ENCODE results near the gene CIAO3. TPM values are rescaled to one million over a fixed set of nuclear protein-coding genes. Genes with fewer than 3 reads are reported as not detected.
"Not testable (repeated sequence)": the region's sequence is repeated elsewhere in the genome, so short reads cannot be mapped to it uniquely, and the experiment has no call there.

Gene CIAO3
- total RNA-seq, 2 experiments from 2014 or later, result 28.3 to 31.9 TPM

GRCh38 chr16:783404-784161 is 42.8 kb upstream of the CIAO3 start:
- Mint-ChIP-seq H3K4me1 (peaks cover 10% of the 10 kb centered on the region), H3K27me3 (no peaks in the 10 kb centered on the region), H3K27ac (no peak overlapping the region), H3K4me3 (no peak overlapping the region), H3K9me3 (ENCODE audit: low read depth) (no peaks in the 10 kb centered on the region), H3K36me3 (ENCODE audit: low read depth) (peaks cover 4% of the 10 kb centered on the region)
- ChIA-PET POLR2A (no interaction called here), CTCF (interaction anchor here (0.9 to 3.6 kb wide), 3 partner anchors 38 to 74 kb away, joined by 3 to 55 read pairs (median 6); partner anchors contain the start of gene METRN)
- intact Hi-C loops (cut with DNase I, micrococcal nuclease), result no loop called here
- no peak for ATAC-seq
- no peak for DNase-seq

- Mint-ChIP-seq H3K27ac (no peak overlapping the region), H3K4me3 (no peak overlapping the region), H3K36me3 (ENCODE audit: low read depth) (peaks cover 4% of the 10 kb centered on the region), H3K9me3 (ENCODE audit: low read depth) (no peaks in the 10 kb centered on the region), H3K27me3 (no peaks in the 10 kb centered on the region), H3K4me1 (peaks cover 10% of the 10 kb centered on the region)
- intact Hi-C loops (cut with DNase I, micrococcal nuclease), result no loop called here
- no peak for DNase-seq
- POLR2A ChIA-PET, result no interaction called here
- no peak for ATAC-seq
- CTCF ChIA-PET, result interaction anchor here (1.2 to 1.6 kb wide), 2 partner anchors 70 to 73 kb away, joined by 3 to 6 read pairs; no protein-coding TSS in a partner anchor
Observed at GRCh38 chr16:782766-783403, 42.1 kb upstream of the CIAO3 start.

- intact Hi-C loops (cut with DNase I, micrococcal nuclease), result no loop called here
- Mint-ChIP-seq H3K4me1 (peaks cover 8% of the 10 kb centered on the region), H3K9me3 (ENCODE audit: low read depth) (no peaks in the 10 kb centered on the region), H3K27me3 (no peaks in the 10 kb centered on the region), H3K27ac (no peak overlapping the region), H3K4me3 (no peak overlapping the region), H3K36me3 (ENCODE audit: low read depth) (peaks cover 4% of the 10 kb centered on the region)
- ATAC-seq (no peak), DNase-seq (no peak)
- ChIA-PET CTCF (interaction anchor here (1.2 kb wide), 1 partner anchor 69 kb away, joined by 3 read pairs; no protein-coding TSS in a partner anchor), POLR2A (interaction anchor here (0.6 kb wide), 1 partner anchor 131 kb away, joined by 3 read pairs; no protein-coding TSS in a partner anchor)
Observed at GRCh38 chr16:782258-782657, 41.5 kb upstream of the CIAO3 start.

GRCh38 chr16:781346-782010 is 40.7 kb upstream of the CIAO3 start:
- CTCF ChIA-PET, result interaction anchor here (0.6 to 1.4 kb wide), 4 partner anchors 16 to 69 kb away, joined by 3 to 4 read pairs (median 4); no protein-coding TSS in a partner anchor
- no peaks in the 10 kb centered on the region for H3K9me3 Mint-ChIP-seq (ENCODE audit: low read depth)
- no peak for DNase-seq
- no peak for ATAC-seq
- H3K4me1 Mint-ChIP-seq, result peaks cover 6% of the 10 kb centered on the region
- peaks cover 2% of the 10 kb centered on the region for H3K27me3 Mint-ChIP-seq
- intact Hi-C loops (cut with DNase I, micrococcal nuclease), result no loop called here
- H3K4me3 Mint-ChIP-seq, result no peak overlapping the region
- peaks cover 4% of the 10 kb centered on the region for H3K36me3 Mint-ChIP-seq (ENCODE audit: low read depth)
- POLR2A ChIA-PET, result interaction anchor here (0.6 kb wide), 1 partner anchor 130 kb away, joined by 3 read pairs; no protein-coding TSS in a partner anchor
- H3K27ac Mint-ChIP-seq, result no peak overlapping the region

- intact Hi-C loops (cut with DNase I, micrococcal nuclease), result no loop called here
- Mint-ChIP-seq H3K4me3 (no peak overlapping the region), H3K9me3 (ENCODE audit: low read depth) (no peaks in the 10 kb centered on the region), H3K27ac (no peak overlapping the region), H3K27me3 (peaks cover 2% of the 10 kb centered on the region), H3K4me1 (peaks cover 4% of the 10 kb centered on the region), H3K36me3 (ENCODE audit: low read depth) (peaks cover 4% of the 10 kb centered on the region)
- POLR2A ChIA-PET, result no interaction called here
- DNase-seq (no peak), ATAC-seq (no peak)
- CTCF ChIA-PET, result interaction anchor here (0.6 to 1.4 kb wide), 2 partner anchors 68 to 160 kb away, joined by 3 to 4 read pairs; no protein-coding TSS in a partner anchor
Observed at GRCh38 chr16:780296-780695, 39.5 kb upstream of the CIAO3 start.

- no peaks in the 10 kb centered on the region for H3K9me3 Mint-ChIP-seq (ENCODE audit: low read depth)
- ATAC-seq (no peak), DNase-seq (no peak)
- intact Hi-C loops (cut with DNase I, micrococcal nuclease), result no loop called here
- H3K36me3 Mint-ChIP-seq (ENCODE audit: low read depth), result no peaks in the 10 kb centered on the region
- ChIA-PET POLR2A (no interaction called here), CTCF (no interaction called here)
- H3K4me1 Mint-ChIP-seq, result no peaks in the 10 kb centered on the region
- H3K27ac Mint-ChIP-seq, result no peak overlapping the region
- peaks cover 2% of the 10 kb centered on the region for H3K27me3 Mint-ChIP-seq
- no peak overlapping the region for H3K4me3 Mint-ChIP-seq
Observed at GRCh38 chr16:779561-779960, 38.8 kb upstream of the CIAO3 start.

GRCh38 chr16:778909-779527 is 38.2 kb upstream of the CIAO3 start:
- no peak overlapping the region for H3K4me3 Mint-ChIP-seq
- no peaks in the 10 kb centered on the region for H3K36me3 Mint-ChIP-seq (ENCODE audit: low read depth)
- intact Hi-C loops (cut with DNase I, micrococcal nuclease), result no loop called here
- no peak overlapping the region for H3K27ac Mint-ChIP-seq
- H3K9me3 Mint-ChIP-seq (ENCODE audit: low read depth), result no peaks in the 10 kb centered on the region
- no peak for ATAC-seq
- POLR2A ChIA-PET, result no interaction called here
- CTCF ChIA-PET, result interaction anchor here (0.6 kb wide), 1 partner anchor 67 kb away, joined by 3 read pairs; no protein-coding TSS in a partner anchor
- peaks cover 2% of the 10 kb centered on the region for H3K27me3 Mint-ChIP-seq
- H3K4me1 Mint-ChIP-seq, result no peaks in the 10 kb centered on the region
- DNase-seq, result no peak

- peaks cover 2% of the 10 kb centered on the region for H3K27me3 Mint-ChIP-seq
- no peaks in the 10 kb centered on the region for H3K36me3 Mint-ChIP-seq (ENCODE audit: low read depth)
- ATAC-seq (no peak), DNase-seq (no peak)
- intact Hi-C loops (cut with DNase I, micrococcal nuclease), result no loop called here
- no peak overlapping the region for H3K4me3 Mint-ChIP-seq
- no peak overlapping the region for H3K27ac Mint-ChIP-seq
- CTCF ChIA-PET, result interaction anchor here (0.6 kb wide), 1 partner anchor 66 kb away, joined by 3 read pairs; no protein-coding TSS in a partner anchor
- POLR2A ChIA-PET, result no interaction called here
- no peaks in the 10 kb centered on the region for H3K4me1 Mint-ChIP-seq
- H3K9me3 Mint-ChIP-seq (ENCODE audit: low read depth), result no peaks in the 10 kb centered on the region
Observed at GRCh38 chr16:778447-778846, 37.6 kb upstream of the CIAO3 start.

- Mint-ChIP-seq H3K27ac (no peak overlapping the region), H3K27me3 (peaks cover 2% of the 10 kb centered on the region), H3K4me3 (no peak overlapping the region), H3K36me3 (ENCODE audit: low read depth) (no peaks in the 10 kb centered on the region), H3K4me1 (no peaks in the 10 kb centered on the region), H3K9me3 (ENCODE audit: low read depth) (no peaks in the 10 kb centered on the region)
- no peak for DNase-seq
- ChIA-PET POLR2A (no interaction called here), CTCF (no interaction called here)
- intact Hi-C loops (cut with DNase I, micrococcal nuclease), result no loop called here
- no peak for ATAC-seq
Observed at GRCh38 chr16:777826-778225, 37.0 kb upstream of the CIAO3 start.

- H3K4me3 Mint-ChIP-seq, result no peak overlapping the region
- ATAC-seq, result no peak
- no peaks in the 10 kb centered on the region for H3K36me3 Mint-ChIP-seq (ENCODE audit: low read depth)
- no peaks in the 10 kb centered on the region for H3K9me3 Mint-ChIP-seq (ENCODE audit: low read depth)
- intact Hi-C loops (cut with DNase I, micrococcal nuclease), result no loop called here
- no peaks in the 10 kb centered on the region for H3K4me1 Mint-ChIP-seq
- ChIA-PET CTCF (interaction anchor here (0.6 kb wide), 1 partner anchor 485 kb away, joined by 3 read pairs; no protein-coding TSS in a partner anchor), POLR2A (no interaction called here)
- peaks cover 2% of the 10 kb centered on the region for H3K27me3 Mint-ChIP-seq
- DNase-seq, result no peak
- H3K27ac Mint-ChIP-seq, result no peak overlapping the region
Observed at GRCh38 chr16:776824-777223, 36.0 kb upstream of the CIAO3 start.

GRCh38 chr16:776298-776697 is 35.5 kb upstream of the CIAO3 start:
- intact Hi-C loops (cut with DNase I, micrococcal nuclease); H3K4me3 Mint-ChIP-seq; H3K4me1 Mint-ChIP-seq; ATAC-seq; H3K27ac Mint-ChIP-seq; H3K27me3 Mint-ChIP-seq; POLR2A ChIA-PET; DNase-seq; H3K9me3 Mint-ChIP-seq (ENCODE audit: low read depth); H3K36me3 Mint-ChIP-seq (ENCODE audit: low read depth): not testable (repeated sequence)
- CTCF ChIA-PET, result interaction anchor here (0.6 kb wide), 1 partner anchor 68 kb away, joined by 3 read pairs; no protein-coding TSS in a partner anchor

Measured in activated CD4-positive, alpha-beta T cell treated with anti-CD3 and anti-CD28 coated beads for 36 hours (primary cell).